A549 (cell line): ENCODE measurements around the gene RBBP4. TPM values are rescaled to one million over a fixed set of nuclear protein-coding genes. Genes with fewer than 3 reads are reported as not detected.
"Not testable (repeated sequence)": the region's sequence is repeated elsewhere in the genome, so short reads cannot be mapped to it uniquely, and the experiment has no call there.

ENCODE experiments used
- ATAC-seq, 2 experiments: fragments of 200-7000 bp in 1 of 2; fragments of >200 bp in 1 of 2; cut with Nextera tagmentation in 1 of 2; cut with Tn5 transposase in 1 of 2; 3 replicates each; pipeline versions ENCODE4 v1.8.0 to v1.9.1; 2018 to 2020; ENCODE audit warnings: mild to moderate bottlenecking in 1 of 2, moderate library complexity in 1 of 2
- CTCF ChIA-PET: fragments of 300-600 bp; sonication (Branson Sonifier 250); formaldehyde crosslinking; extraction: SDS; loops from one replicate; lab custom pipeline; 2021; ENCODE audit warnings: antibody characterized with exemption, inconsistent platforms; lab: Yijun Ruan, JAX
- POLR2A ChIA-PET: fragments of 350-600 bp; formaldehyde crosslinking; extraction: SDS; loops from one replicate; lab custom pipeline; 2021; ENCODE audit warnings: antibody characterized with exemption, inconsistent platforms; lab: Yijun Ruan, JAX
- DNase-seq, 2 experiments: peaks; one replicate each; pipeline versions ENCODE4 v3.0.0 to v3.0.0-alpha.2; 2011 to 2016; ENCODE audit warnings: low read depth in 1 of 2, low spot score in 1 of 2
- FAIRE-seq: peaks from 2 replicates; lab custom pipeline; 2011; peaks lifted over from hg19 to GRCh38; lab: Jason Lieb, UNC
- H3K27ac ChIP-seq, 2 experiments: fragments of >200 bp; sonication (Bioruptor Twin); formaldehyde crosslinking; 3 replicates each; pipeline ENCODE4 v1.5.1; 2016 to 2017
- H3K4me1 ChIP-seq: fragments of >200 bp; sonication (Bioruptor Twin); formaldehyde crosslinking; 3 replicates; pipeline ENCODE4 v1.6.1; 2016
- H3K4me2 ChIP-seq: fragments of >200 bp; sonication (Bioruptor Twin); formaldehyde crosslinking; 3 replicates; pipeline ENCODE4 v1.6.1; 2016
- H3K4me3 ChIP-seq: fragments of >200 bp; sonication (Bioruptor Twin); formaldehyde crosslinking; 3 replicates; pipeline ENCODE4 v1.5.1; 2016
- H3K9me3 ChIP-seq: fragments of >200 bp; sonication (Bioruptor Twin); formaldehyde crosslinking; 3 replicates; pipeline ENCODE4 v1.6.1; 2016
- BHLHE40 ChIP-seq: IDR thresholded peaks from 2 replicates; pipeline ENCODE4 v1.6.1; 2012; ENCODE audit warnings: low read depth, low read length, inconsistent platforms
- CBX8 ChIP-seq: fragments of 200-600 bp; sonication (generic); IDR thresholded peaks from 2 replicates; pipeline ENCODE4 v1.6.1; 2016
- CEBPB ChIP-seq, 2 experiments: fragments of >200 bp in 1 of 2; sonication (Bioruptor Twin) in 1 of 2; formaldehyde crosslinking in 1 of 2; IDR thresholded peaks; 2 replicates each; pipeline ENCODE4 v1.6.1; 2012 to 2016
- CHD4 ChIP-seq: fragments of 200-600 bp; sonication (generic); IDR thresholded peaks from 2 replicates; pipeline ENCODE4 v1.6.1; 2016; ENCODE audit warnings: antibody characterized with exemption, mild to moderate bottlenecking, borderline replicate concordance
- EHF ChIP-seq: fragments of 250-450 bp; sonication (Bioruptor Pico); IDR thresholded peaks from 2 replicates; pipeline ENCODE4 v1.5.0; 2020; ENCODE audit warnings: mild to moderate bottlenecking
- EHMT2 ChIP-seq: fragments of 200-600 bp; sonication (generic); IDR thresholded peaks from 2 replicates; pipeline ENCODE4 v1.6.1; 2016; ENCODE audit warnings: antibody characterized with exemption, low read depth, mild to moderate bottlenecking, moderate library complexity
- ESRRA ChIP-seq: fragments of 150-350 bp; IDR thresholded peaks from 2 replicates; pipeline ENCODE4 v1.6.1; 2014; ENCODE audit warnings: mild to moderate bottlenecking, low read length, borderline replicate concordance
- FOSL2 ChIP-seq, 2 experiments: fragments of 450-650 bp in 1 of 2; fragments of >200 bp in 1 of 2; sonication (Bioruptor Twin) in 1 of 2; formaldehyde crosslinking; IDR thresholded peaks; 2 replicates each; pipeline versions ENCODE4 v1.5.0 to v1.6.1; 2016 to 2020; ENCODE audit warnings: mild to moderate bottlenecking in 1 of 2, moderate library complexity in 1 of 2
- FOXS1 ChIP-seq: fragments of 250-450 bp; sonication (Bioruptor Pico); IDR thresholded peaks from 2 replicates; pipeline ENCODE4 v1.5.0; 2020; ENCODE audit warnings: mild to moderate bottlenecking, moderate library complexity
- HDAC2 ChIP-seq: fragments of 200-600 bp; sonication (generic); IDR thresholded peaks from 2 replicates; pipeline ENCODE4 v1.6.1; 2016
- HES2 ChIP-seq: fragments of >200 bp; sonication (Bioruptor Twin); formaldehyde crosslinking; IDR thresholded peaks from 2 replicates; pipeline ENCODE4 v1.6.1; 2016
- HMGXB4 ChIP-seq: fragments of 250-450 bp; sonication (Bioruptor Pico); IDR thresholded peaks from 2 replicates; pipeline ENCODE4 v1.5.0; 2021; ENCODE audit warnings: mild to moderate bottlenecking, moderate library complexity, borderline replicate concordance
- KDM1A ChIP-seq: fragments of 200-600 bp; sonication (generic); IDR thresholded peaks from 2 replicates; pipeline ENCODE4 v1.6.1; 2016; ENCODE audit warnings: low read depth, mild to moderate bottlenecking
- KDM5A ChIP-seq: fragments of 200-600 bp; sonication (generic); IDR thresholded peaks from 2 replicates; pipeline ENCODE4 v1.6.1; 2016; ENCODE audit warnings: antibody characterized with exemption, mild to moderate bottlenecking
- MAZ ChIP-seq: fragments of 150-350 bp; IDR thresholded peaks from 2 replicates; pipeline ENCODE4 v1.6.1; 2014; ENCODE audit warnings: antibody characterized with exemption, low read depth, low read length, borderline replicate concordance
- NPAS2 ChIP-seq: fragments of 250-450 bp; sonication (Bioruptor Pico); IDR thresholded peaks from 2 replicates; pipeline ENCODE4 v1.8.0; 2022; ENCODE audit warnings: mild to moderate bottlenecking, moderate library complexity, borderline replicate concordance
- NR3C1 ChIP-seq: fragments of >200 bp; sonication (Bioruptor Twin); formaldehyde crosslinking; IDR thresholded peaks from 3 replicates; pipeline ENCODE4 v1.6.1; 2017
- PBX3 ChIP-seq: IDR thresholded peaks from 2 replicates; pipeline ENCODE4 v1.6.1; 2012
- RCOR1 ChIP-seq: fragments of 150-350 bp; IDR thresholded peaks from 2 replicates; pipeline ENCODE4 v1.6.1; 2014; ENCODE audit warnings: antibody characterized with exemption, low read length, low read depth
- SMC3 ChIP-seq: fragments of >200 bp; sonication (Bioruptor Twin); formaldehyde crosslinking; IDR thresholded peaks from 3 replicates; pipeline ENCODE4 v1.6.1; 2018; ENCODE audit warnings: inconsistent platforms
- SREBF2 ChIP-seq: fragments of 450-650 bp; IDR thresholded peaks from 2 replicates; pipeline ENCODE4 v1.6.1; 2014; ENCODE audit warnings: mild to moderate bottlenecking, moderate library complexity
- USF2 ChIP-seq: fragments of 450-650 bp; IDR thresholded peaks from 2 replicates; pipeline ENCODE4 v1.6.1; 2014; ENCODE audit warnings: antibody characterized with exemption
- ZFP36 ChIP-seq: fragments of 450-650 bp; IDR thresholded peaks from 2 replicates; pipeline ENCODE4 v1.6.1; 2014; ENCODE audit warnings: borderline replicate concordance; ENCODE audit not compliant: partially characterized antibody
- ZSCAN20 ChIP-seq: fragments of 250-450 bp; sonication (Bioruptor Pico); IDR thresholded peaks from 2 replicates; pipeline ENCODE4 v1.8.0; 2022; ENCODE audit warnings: mild to moderate bottlenecking, moderate library complexity
- WGBS: methylation state at CpG from one replicate; pipeline ENCODE4 v1.1.6; 2017; ENCODE audit errors: missing lambda C conversion rate; 5-methylcytosine and 5-hydroxymethylcytosine counted together
- polyA plus RNA-seq, 4 experiments: library from polyadenylated mRNA; depleted of rRNA in 3 of 4; stranded (reverse); fragments of >200 nt; fragmentation: RNase III in 1 of 4; extraction: RNeasy Plus Mini Kit Qiagen cat#74134 plus additional on column Dnase treatment in 1 of 4; gene quantifications; 2 replicates in 3 of 4; 3 replicates in 1 of 4; pipeline ENCODE4 v1.2.3, GENCODE V29; 2011 to 2017
- TF ChIP-seq, protein P1 (sequence below): IDR thresholded peaks from 2 replicates; pipeline ENCODE4 v1.6.1; 2012; ENCODE audit warnings: low read depth, borderline replicate concordance

Gene RBBP4
- polyA plus RNA-seq, 2 of the 4 experiments (the other 2 are of a cell fraction): 107 to 137 TPM

DNA sequence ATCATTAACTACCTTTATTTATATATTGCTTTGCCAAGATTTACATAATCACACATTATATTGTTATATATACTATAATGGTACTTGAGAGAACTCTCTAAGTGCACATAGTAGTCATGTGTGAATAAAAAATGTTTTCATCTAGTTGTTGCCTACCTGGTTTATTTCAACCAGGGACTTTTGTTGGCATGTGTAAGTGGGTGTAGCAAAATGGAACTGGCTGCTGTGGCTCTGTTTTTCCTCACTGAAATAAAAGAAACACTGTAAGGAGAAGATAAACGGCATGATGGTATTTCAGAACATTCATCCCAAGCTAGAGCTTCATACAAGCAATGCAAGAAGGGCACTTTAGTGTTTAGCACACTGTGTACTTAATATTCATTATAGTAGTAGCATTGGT, 14.9 kb downstream of the RBBP4 start:
- no peak for TF ChIP-seq ZSCAN20 (CRISPR knock-in tag)
- no peak for TF ChIP-seq CHD4
- no peak for TF ChIP-seq HES2
- TF ChIP-seq EHMT2: no peak
- TF ChIP-seq CEBPB (IDR thresholded peaks at IDR 0.05): no peak
- TF ChIP-seq PBX3: no peak
- no peak for TF ChIP-seq RCOR1
- no peak for TF ChIP-seq EHF (CRISPR knock-in tag)
- no peak for TF ChIP-seq FOSL2 (IDR thresholded peaks at IDR 0.05)
- TF ChIP-seq FOSL2 (CRISPR knock-in tag; IDR thresholded peaks at IDR 0.05): no peak
- no peak for TF ChIP-seq NR3C1
- TF ChIP-seq ESRRA: no peak
- TF ChIP-seq USF2: no peak
- TF ChIP-seq KDM1A: no peak
- TF ChIP-seq NPAS2 (CRISPR knock-in tag): no peak
- TF ChIP-seq, all 56 proteins: peak for 0
- CTCF ChIA-PET: no interaction called here
- Histone ChIP-seq H3K27ac (no peak overlapping the region), H3K9me3 (no peaks in the 10 kb centered on the region), H3K4me1 (no peaks in the 10 kb centered on the region), H3K4me3 (no peak overlapping the region), H3K4me2 (no peak overlapping the region)
- 68% methylated on average over 1 of the region's 1 CpG for WGBS
- ATAC-seq (no peak), DNase-seq (no peak), FAIRE-seq (no peak)
- POLR2A ChIA-PET: no interaction called here

- no peak overlapping the region for H3K27ac ChIP-seq
- H3K4me2 ChIP-seq: no peak overlapping the region
- FAIRE-seq: no peak
- DNase-seq: no peak
- 91% methylated on average over 12 of the region's 12 CpGs for WGBS
- ChIA-PET POLR2A (interaction anchor here (0.6 kb wide), 1 partner anchor 16 kb away, joined by 3 read pairs; no protein-coding TSS in a partner anchor), CTCF (interaction anchor here (0.5 kb wide), 1 partner anchor 147 kb away, joined by 3 read pairs; no protein-coding TSS in a partner anchor)
- H3K9me3 ChIP-seq: no peaks in the 10 kb centered on the region
- no peak overlapping the region for H3K4me3 ChIP-seq
- TF ChIP-seq ZFP36 (no peak), FOXS1 (CRISPR knock-in tag) (no peak), SREBF2 (no peak), SMC3 (no peak)
- ATAC-seq: no peak
- no peaks in the 10 kb centered on the region for H3K4me1 ChIP-seq
These were observed 16.0 kb downstream of the RBBP4 start for GRCh38 chr1:32666901-32667566.

DNA sequence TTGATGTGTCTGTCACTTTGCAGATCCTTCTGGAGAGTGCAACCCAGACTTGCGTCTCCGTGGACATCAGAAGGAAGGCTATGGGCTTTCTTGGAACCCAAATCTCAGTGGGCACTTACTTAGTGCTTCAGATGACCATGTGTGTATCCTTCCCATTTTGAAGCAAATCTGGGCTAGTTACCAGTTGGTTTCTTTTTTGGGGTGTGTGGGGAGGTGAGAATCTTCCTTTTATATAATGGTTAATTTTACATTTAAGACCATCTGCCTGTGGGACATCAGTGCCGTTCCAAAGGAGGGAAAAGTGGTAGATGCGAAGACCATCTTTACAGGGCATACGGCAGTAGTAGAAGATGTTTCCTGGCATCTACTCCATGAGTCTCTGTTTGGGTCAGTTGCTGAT, 17.7 kb downstream of the RBBP4 start:
- H3K9me3 ChIP-seq, FAIRE-seq, ATAC-seq, H3K27ac ChIP-seq, DNase-seq, POLR2A ChIA-PET, H3K4me2 ChIP-seq, H3K4me3 ChIP-seq, H3K4me1 ChIP-seq, CTCF ChIA-PET: not testable (repeated sequence)
- WGBS: 95% methylated on average over 5 of the region's 5 CpGs

DNA sequence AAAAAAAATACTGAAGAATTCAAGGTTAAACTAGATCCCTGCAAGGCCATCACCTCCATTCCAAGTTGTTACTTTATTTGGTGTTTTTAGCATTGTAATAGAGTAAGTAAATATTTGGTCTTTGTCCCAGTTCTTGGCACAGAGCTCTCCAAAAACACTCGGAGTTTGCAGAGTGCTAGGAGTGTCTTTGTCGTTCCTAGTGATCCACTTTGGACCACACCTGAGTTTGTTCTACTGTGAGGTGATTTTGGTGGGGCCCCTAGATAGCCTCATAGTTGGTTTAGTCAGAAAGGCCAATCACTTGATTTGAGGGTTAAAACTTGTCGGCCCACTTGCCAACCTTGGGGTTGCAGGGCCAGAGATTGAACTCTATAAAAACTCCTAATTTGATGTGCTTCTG, 25.9 kb downstream of the RBBP4 start:
- DNase-seq (no peak), ATAC-seq (no peak; a peak in 1 of 6 replicates), FAIRE-seq (no peak)
- no peaks in the 10 kb centered on the region for H3K4me1 ChIP-seq
- ChIA-PET POLR2A (no interaction called here), CTCF (interaction anchor here (0.8 to 1.4 kb wide), 2 partner anchors 17 to 36 kb away, joined by 3 to 6 read pairs; no protein-coding TSS in a partner anchor)
- no peaks in the 10 kb centered on the region for H3K9me3 ChIP-seq
- H3K27ac ChIP-seq: no peak overlapping the region
- WGBS: 32% methylated on average over 3 of the region's 3 CpGs
- H3K4me3 ChIP-seq: no peak overlapping the region
- no peak overlapping the region for H3K4me2 ChIP-seq
- TF ChIP-seq HMGXB4 (CRISPR knock-in tag) (no peak), FOSL2 (IDR thresholded peaks at IDR 0.05) (no peak), FOSL2 (CRISPR knock-in tag; IDR thresholded peaks at IDR 0.05) (no peak), CHD4 (no peak), KDM5A (no peak), HDAC2 (no peak), KDM1A (no peak), HES2 (no peak), MAZ (no peak), ZFP36 (no peak), ZSCAN20 (CRISPR knock-in tag) (no peak), BHLHE40 (no peak), CBX8 (no peak), SREBF2 (no peak)
- TF ChIP-seq, protein P1, sequence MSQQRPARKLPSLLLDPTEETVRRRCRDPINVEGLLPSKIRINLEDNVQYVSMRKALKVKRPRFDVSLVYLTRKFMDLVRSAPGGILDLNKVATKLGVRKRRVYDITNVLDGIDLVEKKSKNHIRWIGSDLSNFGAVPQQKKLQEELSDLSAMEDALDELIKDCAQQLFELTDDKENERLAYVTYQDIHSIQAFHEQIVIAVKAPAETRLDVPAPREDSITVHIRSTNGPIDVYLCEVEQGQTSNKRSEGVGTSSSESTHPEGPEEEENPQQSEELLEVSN: no peak
